T1000 (cell line): ENCODE results near the gene NEU4.
"Not testable (repeated sequence)": the region's sequence is repeated elsewhere in the genome, so short reads cannot be mapped to it uniquely, and the experiment has no call there.

Experiments used
- DNase-seq: peaks from one replicate; lab custom pipeline; 2025; ENCODE audit warnings: mixed read lengths; lab: John Stamatoyannopoulos, UW

Gene NEU4

GRCh38 chr2:241813644-241814392 is 4.8 kb downstream of the NEU4 start:
- DNase-seq, result no peak

DNA sequence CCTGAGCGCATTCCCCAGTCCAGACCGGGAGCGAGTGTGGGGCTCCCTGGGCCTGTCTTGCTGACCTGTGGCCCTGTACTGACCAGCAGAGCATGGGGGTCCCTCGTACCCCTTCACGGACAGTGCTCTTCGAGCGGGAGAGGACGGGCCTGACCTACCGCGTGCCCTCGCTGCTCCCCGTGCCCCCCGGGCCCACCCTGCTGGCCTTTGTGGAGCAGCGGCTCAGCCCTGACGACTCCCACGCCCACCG is 5.3 kb downstream of the NEU4 start:
- DNase-seq, result no peak

DNA sequence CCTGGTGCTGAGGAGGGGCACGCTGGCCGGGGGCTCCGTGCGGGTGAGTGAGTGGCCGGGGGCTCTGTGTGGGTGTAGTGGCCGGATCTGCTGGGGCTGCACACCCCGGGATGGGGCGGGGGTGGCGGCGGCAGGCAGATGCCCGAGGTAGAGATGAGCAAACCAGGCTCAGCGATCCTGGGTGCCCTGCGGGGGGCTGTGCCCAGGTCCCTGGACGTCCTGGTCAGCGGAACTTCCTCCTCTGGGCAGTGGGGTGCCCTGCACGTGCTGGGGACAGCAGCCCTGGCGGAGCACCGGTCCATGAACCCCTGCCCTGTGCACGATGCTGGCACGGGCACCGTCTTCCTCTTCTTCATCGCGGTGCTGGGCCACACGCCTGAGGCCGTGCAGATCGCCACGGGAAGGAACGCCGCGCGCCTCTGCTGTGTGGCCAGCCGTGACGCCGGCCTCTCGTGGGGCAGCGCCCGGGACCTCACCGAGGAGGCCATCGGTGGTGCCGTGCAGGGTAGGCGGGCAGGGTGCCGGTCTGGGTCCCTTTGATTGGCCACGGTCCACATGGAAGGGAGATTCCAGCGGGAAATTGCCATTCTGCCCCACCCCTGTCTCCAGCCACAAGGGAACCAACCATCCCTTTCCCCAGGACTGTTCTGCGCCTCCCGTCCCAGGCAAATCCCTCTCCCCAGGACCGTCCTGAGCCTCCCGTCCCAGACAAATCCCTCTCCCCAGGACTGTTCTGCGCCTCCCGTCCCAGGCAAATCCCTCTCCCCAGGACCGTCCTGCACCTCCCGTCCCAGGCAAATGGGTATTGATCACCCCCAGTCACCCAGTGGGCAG is 5.9 kb downstream of the NEU4 start:
- no peak for DNase-seq

GRCh38 chr2:241815477-241816430 is 6.8 kb downstream of the NEU4 start:
- DNase-seq, result no peak

- DNase-seq, result no peak
Measured at GRCh38 chr2:241816431-241817121, 7.6 kb downstream of the NEU4 start.

- no peak for DNase-seq
Measured at GRCh38 chr2:241817126-241817820, 8.3 kb downstream of the NEU4 start.

- DNase-seq, result not testable (repeated sequence)
Measured at GRCh38 chr2:241817821-241818215, 8.8 kb downstream of the NEU4 start.

DNA sequence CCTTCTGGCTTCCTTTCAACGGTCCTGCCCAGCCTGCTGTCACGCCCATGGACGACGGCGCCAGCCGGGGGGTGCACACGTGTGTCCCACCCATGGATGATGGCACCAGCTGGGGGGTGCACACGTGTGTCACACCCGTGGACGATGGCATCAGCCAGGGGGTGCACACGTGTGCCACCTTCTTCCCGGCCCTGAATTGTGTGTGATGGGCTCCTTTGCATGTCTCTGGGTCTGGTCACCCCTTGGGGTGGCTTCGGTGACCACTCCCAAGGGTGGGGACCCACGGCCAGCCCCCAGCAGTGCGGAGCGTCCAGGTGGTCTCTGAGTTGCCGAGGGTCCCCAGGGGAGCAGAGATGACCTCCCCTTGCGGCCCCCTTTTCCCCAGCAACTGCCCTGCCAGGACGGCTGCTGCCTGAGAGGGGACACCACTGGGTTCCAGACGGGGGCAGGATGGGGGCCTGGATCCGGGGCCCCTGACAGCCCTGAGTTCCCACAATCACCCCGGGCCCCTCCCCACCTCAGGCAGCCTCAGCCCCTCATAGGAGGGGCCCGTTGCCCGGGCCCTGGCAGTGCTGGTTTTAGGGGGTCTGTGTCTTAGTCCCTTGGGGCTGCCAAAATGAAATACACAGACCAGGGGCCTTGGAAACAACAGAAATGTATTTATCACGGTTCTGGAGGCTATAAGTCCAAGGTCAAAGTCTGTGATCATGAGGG is 9.4 kb downstream of the NEU4 start:
- DNase-seq, result no peak

DNA sequence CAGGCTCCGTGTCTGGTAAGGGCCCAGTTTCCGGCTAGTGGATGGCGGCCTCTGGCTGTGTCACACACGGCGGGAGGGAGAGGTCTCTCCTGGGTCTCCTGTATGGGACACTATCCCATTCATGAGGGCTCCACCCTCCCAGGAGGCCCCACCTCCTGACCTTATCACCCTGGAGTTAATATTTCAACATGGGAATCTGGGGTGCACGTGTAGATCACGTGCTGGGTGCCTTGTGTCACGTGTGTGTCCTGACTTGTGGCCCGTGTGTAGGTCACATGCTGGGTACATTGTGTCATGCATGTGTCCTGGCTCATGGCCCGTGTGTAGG is 9.9 kb downstream of the NEU4 start:
- no peak for DNase-seq

GRCh38 chr2:241819947-241820624 is 11.1 kb downstream of the NEU4 start:
- DNase-seq, result not testable (repeated sequence)

GRCh38 chr2:241820625-241821384 is 11.8 kb downstream of the NEU4 start:
- DNase-seq, result no peak

- DNase-seq, result no peak
Measured at GRCh38 chr2:241821460-241822263, 12.7 kb downstream of the NEU4 start.

DNA sequence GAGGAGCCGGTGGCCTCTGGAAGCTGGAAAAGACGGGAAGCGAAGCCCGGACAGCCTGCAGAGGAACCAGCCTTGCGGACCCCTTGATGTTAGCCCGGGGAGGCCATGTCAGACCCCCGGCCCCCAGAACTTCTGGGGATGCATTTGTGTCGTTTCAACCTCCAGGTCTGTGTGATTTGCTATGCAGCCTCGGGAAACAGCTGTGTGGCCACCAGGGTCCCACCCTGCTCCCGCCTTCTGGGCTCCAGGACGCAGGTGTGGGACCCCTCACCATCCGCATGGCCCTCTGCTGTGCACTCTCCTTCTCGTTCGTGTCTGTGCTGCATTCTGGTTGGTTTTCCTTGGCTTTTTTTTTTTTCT is 13.3 kb downstream of the NEU4 start:
- no peak for DNase-seq

DNA sequence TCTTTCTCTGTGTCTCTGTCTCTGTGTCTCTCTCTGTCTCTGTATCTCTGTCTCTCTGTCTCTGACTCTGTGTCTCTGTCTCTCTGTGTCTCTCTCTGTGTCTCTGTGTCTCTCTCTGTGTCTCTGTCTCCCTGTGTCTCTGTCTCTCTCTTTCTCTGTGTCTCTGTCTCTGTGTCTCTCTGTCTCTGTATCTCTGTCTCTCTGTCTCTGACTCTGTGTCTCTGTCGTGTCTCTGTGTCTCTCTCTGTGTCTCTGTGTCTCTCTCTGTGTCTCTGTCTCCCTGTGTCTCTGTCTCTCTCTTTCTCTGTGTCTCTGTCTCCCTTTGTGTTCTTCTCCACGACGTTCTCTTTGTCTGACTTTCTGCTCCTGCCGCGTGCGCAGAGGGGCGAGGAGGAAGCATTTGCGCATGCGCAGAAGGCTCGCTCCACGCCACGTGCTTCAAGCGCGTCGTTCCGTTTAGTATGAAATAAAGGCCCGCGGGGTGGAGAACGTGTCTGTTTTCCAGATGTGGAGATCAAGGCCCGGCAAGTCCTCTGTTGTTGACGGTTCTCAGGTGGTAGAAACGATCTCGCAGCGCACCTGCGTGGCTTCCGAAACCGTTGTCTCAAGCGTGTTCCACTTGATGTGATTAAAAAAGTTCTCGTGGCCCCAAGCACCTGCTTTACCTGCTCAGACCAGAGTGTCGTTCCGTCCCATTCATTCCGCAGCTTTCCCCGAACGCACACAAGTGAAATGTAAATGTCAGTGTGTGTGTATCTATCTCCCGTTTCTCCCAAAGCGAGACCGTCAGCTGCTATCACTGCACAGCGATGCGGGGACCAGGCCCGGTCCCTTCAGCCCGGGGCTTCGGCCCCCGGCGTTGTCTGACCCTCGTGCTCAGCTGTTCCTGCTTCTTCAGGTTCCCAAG is 14.8 kb downstream of the NEU4 start:
- DNase-seq, result peak; percentile 28

GRCh38 chr2:241827394-241827793 is 18.4 kb downstream of the NEU4 start:
- no peak for DNase-seq

GRCh38 chr2:241833101-241833663 is 24.2 kb downstream of the NEU4 start:
- no peak for DNase-seq
